HG03196 (cell line): ENCODE results near the gene USP28.
A peak's percentile ranks its signal among the peaks of the same experiment; 100 is the strongest.
"Not testable (repeated sequence)": the region's sequence is repeated elsewhere in the genome, so short reads cannot be mapped to it uniquely, and the experiment has no call there.

Experiments
- ATAC-seq: cut with Tn5 transposase; IDR thresholded peaks from one replicate; pipeline ENCODE4 v1.9.1; 2021; ENCODE audit not compliant: unreplicated experiment

The USP28 gene

DNA sequence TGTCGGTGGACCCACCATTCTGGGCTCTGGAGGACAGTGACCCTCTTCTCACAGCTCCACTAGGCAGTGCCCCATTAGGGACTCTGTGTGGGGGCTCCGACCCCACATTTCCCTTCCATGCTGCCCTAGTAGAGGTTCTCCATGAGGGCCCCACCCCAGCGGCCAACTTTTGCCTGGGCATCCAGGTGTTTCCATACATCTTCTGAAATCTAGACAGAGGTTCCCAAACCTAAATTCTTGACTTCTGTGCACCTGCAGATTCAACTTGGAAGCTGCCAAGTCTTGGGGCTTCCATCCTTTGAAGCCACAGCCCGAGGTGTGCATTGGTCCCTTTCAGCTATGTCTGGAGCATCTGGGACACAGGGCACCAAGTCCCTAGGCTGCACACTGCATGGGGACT, 4.1 kb upstream of the USP28 start:
- ATAC-seq: not testable (repeated sequence)

DNA sequence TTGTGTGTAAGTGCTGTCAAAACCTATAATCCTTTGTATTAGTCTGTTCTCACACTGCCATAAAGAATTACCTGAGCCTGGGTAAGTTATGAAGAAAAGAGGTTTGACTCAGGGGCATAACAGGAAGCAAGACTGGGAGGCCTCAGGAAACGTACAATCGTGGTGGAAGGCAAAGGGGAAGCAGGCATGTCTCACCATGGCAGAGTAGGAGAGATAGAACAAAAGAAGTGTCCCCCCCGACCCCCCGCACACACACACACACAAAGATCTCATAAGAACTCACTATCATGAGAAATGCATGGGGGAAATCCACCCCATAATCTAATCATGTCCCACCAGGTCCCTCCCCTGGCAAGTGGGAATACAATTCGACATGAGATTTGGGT, 2.3 kb upstream of the USP28 start:
- ATAC-seq: no peak

DNA sequence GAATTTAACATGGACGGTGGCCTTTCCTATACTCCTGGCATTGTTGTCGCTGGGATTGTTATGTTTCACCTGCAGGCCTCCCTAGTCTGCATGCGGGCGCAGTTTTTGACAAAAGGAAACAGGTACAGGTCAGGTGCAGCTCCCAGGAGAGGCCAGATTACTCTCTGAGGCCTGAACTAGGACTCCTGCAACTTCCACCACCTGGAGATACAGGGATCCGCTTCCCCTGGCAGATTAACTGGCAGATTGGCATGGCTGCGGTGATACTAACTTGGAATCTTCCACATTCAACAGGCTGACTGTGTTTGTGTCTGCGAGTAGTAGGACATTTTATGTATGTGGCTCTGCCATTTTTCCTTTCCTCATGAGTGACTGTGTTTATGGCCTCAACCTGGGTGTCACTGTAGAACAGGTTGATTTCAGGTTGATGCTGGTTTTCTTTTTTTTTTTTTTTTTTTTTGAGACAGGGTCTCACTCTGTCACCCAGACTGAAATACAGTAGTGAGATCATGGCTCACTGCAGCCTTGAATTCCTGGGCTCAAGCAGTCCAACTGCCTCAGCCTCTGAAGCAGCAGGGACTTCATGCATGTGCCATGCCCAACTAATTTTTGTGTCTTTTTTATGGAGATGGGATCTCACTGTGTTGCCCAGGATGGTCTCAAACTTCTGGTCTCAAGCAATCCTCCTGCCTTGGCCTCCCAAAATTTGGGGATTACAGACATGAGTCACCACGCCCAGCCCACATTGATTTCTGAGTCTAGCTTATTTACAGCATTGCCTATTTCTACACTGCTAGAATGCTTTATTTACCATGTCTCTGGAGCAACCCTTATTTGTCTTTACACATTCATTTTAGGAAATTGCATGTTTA, 1.7 kb upstream of the USP28 start:
- ATAC-seq: no peak

DNA sequence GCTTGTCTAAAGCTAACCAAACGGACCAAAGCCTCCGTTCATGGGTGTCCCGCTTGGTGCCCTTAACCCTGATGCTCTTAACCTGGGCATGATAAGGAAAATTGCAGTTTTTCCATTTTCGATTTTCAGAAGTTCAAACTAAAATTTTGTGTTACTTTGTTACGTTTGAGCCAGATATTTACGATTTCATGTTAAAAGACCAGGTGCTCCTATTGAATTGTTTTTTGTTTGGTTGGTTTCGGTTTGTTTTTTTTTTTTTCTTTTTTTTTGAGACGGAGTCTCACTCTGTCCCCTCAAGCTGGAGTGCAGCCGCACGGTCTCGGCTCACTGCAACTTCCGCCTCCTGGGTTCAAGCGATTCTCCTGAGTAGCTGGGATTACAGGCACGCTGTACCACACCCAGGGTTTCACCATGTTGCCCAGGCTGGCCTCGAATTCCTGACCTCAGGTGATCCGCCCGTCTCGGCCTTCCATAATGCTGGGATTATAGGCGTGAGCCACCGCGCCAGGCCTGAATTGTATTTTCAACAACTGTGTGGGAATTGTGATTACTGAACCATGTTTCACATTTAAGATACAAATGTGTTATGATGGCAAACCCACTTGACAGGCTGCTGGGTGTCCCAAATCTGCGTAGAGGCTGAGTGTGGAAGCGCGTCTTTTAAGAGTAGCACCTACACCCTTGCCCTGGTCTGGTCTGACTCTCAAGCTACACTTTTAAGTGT, 864 bp upstream of the USP28 start:
- ATAC-seq: no peak

DNA sequence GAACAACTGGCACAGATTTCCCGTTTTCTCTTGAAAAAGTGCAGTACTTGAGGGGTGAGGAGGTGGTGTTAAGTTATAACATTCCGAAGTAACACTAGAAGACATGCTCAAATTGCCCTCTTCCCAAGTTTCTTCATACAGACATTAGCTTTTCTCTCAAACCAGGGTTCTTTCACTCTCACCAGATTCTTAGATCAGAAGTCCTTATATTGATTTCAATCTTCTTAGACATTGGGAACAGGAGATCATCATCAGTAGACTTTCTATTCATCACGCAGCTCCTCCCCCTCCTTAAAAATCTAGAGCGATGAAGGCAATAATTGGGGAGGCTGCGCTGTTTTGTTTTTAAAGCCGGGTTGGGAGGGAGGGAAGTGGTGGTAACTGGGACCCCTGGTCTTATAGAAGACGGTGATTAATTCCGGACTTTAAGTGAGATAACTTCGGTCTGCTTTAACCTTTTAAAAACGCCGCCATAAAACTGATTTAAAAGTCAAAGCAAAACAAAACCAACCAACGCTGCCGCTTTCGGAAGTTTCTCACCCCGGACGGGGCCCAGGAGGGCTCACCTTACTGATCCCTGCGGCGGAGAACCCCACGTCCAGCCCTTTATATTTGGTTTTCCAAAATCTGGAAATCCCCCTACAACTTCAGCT, 665 bp downstream of the USP28 start:
- ATAC-seq: peak; percentile 1

DNA sequence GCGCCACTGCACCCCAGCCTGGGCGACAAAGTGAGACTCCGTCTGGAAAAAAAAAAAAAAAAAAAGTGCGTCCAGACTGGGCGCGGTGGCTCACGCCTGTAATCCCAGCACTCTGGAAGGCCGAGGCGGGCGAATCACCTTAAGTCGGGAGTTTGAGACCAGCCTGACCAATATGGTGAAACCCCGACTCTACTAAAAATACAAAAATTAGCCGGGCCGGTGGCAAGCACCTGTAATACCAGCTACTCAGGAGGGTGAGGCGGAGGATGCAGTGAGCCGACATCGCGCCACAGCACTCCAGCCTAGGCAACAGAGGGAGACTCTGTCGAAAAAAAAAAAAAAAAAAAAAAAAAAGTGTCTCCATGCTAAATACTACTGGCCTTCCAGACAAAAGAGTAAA, 1.3 kb downstream of the USP28 start:
- ATAC-seq: no peak

DNA sequence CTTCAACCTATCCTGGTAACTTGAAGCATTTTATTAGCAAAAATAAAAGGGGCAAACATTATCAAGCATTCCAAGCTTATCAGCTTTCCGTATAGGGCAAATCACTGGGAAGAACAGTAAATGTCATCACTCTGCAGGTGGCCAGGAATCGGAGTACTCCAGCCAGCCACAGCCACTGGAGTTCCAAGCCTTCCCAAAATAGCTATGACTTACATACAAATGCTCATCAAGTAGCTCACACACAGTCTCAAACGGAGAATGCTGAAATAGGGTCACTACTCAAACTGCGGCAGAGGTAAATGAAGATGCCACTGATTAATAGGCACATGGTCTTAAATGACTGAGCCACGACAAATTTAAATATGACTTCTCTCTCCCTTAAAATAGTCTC, 2.1 kb downstream of the USP28 start:
- no peak for ATAC-seq

DNA sequence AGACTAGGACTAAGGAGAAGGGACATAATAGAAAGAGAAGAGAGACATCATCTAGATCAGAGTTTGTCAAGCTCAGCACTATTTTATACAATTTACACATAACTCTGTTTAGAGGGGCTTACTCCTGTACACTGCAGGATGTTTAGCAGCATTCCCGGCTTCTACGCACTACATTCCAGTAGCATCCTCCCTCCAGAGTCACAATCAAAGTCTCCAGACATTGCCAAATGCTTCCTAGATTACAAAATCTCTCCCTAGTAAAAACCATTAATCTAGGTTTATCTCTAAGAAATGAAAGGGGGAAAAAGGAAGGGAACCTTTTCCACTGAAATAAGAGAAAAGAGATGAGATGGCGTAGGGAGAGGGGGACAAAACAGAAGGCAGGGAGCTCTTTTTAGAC, 4.0 kb downstream of the USP28 start:
- ATAC-seq: no peak

DNA sequence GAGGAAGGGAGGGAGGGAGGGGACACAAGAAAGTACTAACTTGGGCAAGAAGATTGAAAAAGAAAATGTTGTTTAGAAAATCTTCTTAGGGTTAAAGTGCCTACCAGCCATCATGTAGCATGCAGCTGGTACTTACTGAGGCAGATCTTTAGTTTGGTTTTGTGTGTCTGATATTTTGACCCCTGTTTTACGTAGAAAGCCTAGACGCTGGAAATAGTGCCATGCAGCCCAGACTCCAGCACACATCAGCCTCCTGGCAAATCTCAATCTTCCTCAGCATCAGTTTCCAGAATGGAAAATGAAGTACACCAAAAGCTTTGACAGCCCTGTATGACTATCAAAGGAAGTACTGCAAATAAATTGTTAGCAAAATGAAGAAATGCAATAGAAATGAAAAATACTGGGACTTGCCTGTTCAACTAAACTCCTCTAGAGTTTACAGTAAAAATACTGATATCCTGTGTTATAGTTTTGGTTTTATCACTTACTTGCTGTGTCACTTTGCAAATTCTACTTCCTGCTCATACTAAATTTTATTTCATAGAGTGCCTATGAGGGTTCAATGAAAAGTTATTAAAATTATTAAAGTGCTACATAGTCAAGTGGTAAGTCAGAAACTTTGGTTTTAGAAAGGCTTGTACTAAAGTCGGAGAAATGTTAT, 7.4 kb downstream of the USP28 start:
- no peak for ATAC-seq

DNA sequence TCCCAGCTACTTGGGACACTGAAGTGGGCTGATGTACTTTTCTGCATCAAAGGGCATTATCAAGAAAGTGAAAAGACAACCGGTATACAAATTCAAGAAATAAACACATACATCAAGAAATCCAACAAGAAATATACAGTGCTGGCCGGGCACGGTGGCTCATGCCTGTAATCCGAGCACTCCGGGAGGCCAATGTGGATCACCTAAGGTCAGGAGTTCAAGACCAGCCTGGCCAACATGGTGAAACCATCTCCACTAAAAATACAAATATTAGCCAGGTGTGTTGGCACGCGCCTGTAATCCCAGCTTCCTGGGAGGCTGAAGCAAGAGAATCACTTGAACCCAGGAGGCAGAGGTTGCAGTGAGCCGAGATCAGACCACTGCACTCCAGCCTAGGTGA, 9.5 kb downstream of the USP28 start:
- no peak for ATAC-seq

DNA sequence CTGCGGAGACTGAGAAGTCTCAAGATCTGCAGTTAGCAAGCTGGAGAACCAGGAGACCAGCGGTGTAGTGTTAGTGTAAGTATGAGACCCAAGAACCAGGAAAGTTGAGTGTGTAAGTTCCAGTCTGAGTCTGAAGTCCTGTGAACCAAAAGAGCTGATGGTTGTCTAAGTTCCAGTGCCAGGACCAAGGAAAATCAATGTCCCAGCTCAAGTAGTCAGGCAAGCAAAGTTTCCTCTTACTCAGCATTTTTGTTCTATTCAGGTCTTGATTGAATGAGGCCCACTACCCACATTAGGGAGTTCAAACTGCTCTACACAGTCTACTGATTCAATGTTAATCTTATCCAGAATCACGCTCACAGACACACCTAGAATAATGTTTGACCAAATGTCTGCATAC, 11.0 kb downstream of the USP28 start:
- no peak for ATAC-seq

DNA sequence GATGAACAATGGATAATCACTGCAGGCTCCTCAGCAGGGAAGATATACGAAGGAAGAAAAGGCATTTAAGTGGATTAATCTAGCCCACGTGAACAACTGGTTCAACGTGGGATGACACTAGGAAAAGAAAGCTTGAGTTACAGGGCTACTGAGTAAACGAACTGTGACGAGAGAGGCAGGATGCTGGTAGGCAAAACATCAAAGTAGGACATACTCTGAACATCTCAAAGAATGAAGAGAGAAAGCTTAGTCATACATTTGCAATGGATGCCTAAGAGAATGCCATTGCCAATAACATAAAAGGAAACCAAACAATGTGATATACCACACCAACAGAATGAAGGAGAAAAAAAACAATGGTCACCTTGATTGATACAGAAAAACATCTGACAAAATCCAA, 12.9 kb downstream of the USP28 start:
- no peak for ATAC-seq

DNA sequence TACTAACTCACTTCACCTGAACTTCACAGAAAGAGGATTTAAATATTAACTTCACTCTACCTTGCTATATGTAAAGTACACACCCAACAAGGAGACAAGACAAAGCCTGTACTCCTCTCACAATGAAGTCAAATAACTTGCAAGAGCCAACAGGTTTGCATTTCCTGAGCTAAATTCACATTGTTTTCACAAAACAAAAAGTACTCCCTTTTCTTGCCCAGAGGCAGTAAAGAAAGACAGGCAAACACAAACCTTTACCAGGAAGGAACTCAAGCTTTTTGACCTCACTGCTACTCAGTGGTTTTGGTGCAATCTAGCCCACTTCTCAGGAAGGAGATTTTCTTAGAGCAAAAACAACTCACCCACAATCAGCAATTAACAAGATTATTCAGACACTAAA, 15.7 kb downstream of the USP28 start:
- ATAC-seq: no peak

DNA sequence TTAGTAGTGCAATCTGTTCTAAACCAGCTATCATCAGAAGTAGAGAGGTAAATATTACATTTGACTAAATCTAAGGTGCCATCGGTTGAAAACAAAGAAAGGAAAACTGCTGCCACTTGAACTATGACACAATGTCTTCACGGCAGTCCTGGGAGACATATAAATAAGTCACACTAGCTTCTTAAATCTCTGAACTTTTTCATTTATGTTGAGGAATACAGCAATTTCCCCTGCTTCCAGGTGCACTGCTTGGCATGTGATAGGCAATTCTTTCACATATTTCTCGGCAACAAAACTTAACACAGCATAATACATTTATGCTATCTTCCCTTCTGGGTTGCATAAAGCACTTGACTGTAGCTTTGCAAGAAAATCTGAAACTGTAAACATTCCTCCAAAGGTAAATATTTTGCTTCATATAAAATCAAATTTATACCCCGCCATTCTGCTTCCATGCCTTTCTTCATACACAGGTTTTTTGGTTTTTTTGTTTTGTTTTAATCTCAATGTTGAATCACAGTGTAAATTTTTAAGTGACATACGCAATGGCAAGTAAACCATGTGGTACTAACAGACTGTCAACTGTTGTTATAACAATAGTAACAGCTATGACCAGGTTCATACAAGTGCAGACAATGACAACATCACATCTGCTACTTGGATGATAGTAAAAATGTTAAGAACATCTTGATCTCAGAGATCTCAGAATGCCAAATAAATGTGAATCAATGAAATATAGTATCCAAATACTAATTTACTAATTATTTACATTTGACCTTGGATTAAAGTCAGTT, 18.2 kb downstream of the USP28 start:
- no peak for ATAC-seq

DNA sequence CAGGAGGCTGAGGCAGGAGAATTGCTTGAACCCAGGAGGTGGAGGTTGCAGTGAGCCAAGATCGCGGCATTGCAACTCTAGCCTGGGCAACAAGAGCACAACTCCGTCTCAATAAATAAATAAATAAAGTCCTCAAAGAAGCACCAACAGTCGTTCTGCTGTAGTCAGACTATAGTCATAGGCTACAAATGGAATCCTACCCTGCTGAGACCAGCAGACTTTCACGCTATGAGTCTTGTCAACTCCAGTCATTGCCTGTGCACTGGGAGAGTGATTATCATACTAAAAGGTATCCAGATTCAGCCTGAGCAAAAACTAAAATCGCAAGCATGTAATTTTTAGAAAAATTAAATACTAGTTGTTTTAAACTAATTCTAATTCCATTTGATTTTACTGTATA, 19.6 kb downstream of the USP28 start:
- no peak for ATAC-seq

DNA sequence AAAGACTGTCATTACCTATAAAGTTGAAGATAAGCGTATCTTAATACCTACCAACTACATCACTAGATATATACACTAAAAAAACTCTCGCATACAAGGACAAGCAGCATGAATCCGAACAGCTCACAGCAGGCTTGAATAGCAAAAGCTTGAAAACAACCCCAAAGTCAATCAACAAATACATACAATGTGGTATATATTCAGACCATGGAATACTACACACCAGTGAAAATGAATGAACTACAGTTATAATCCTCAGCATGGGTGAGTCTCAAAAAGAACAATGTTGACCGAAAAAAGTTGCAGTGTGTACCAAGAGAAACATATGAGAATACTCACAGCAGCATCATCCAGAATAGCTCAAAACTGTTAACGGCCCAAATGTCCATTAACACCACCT, 25.2 kb downstream of the USP28 start:
- ATAC-seq: no peak

DNA sequence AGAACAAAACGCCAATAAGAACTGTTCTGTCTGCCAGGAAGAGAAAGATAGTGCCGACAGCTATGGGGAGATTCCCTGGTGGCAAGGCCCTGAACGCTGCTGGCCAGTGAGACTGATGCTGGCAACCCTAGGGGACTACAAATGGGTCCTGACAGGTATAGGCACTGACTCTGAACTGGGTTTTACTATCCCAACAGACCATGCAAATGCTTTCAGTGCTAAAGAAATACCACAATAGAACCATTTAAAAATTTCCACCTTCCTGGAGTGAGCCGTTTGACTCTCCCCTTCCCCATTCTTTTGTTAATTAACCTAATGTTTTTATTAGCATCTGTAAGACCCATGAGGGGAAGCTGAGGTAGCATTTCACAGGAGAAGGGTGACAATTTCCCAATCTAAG, 25.7 kb downstream of the USP28 start:
- no peak for ATAC-seq

DNA sequence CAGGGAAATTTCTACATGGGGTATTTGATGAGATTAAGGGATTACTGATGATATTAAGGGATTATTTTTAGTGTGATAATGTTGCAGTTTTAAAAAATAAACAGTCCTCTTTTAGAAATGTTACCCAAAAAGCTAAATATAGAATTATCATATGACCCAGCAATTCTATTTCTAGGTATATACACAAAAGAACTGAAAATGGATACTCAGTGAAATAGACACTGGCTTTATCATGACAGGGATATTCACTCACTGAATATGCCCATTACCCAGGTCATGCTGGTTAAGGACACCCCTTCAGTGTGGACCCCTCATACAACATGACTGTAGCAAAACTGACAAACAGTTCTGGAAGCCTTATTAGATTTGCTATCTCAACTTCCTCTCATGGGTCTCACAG, 27.8 kb downstream of the USP28 start:
- ATAC-seq: no peak

DNA sequence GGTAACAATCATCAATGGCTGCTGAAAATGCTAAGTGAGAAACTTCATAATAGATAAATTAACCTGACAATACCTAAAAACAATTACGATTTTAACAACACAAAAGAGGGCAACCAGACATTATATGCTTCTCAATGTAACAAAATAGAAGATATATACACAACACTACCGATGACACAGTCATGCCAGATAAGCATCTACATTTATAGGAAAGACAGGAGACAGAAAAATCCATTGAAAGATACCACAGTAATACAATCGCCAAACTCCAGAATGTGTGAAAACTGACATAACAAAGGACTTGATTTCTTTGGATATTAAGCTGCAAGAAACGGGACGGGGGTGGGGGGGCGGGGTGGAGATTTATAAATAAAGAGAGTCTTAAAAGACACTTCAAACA, 28.3 kb downstream of the USP28 start:
- no peak for ATAC-seq

DNA sequence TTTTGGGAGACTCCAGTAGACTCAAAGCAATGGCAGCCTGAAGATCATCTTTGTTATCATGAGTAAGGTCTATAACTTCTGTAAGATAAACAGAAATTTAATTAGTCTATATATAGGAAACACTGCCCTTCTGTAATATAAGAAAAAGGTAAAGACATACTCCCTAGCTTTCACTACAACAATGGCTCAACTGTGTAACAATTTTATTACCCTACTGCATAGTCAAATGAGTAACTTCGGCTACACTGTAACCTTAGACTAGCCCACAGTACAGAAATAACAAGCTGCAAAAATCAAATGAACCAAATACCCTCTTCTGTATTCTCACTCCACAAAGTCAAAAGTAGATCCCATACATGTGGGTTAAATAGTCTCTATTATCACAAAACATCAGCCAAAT, 33.7 kb downstream of the USP28 start:
- ATAC-seq: no peak
